ENCODE data around the gene FOXO3. TPM values are rescaled to one million over a fixed set of nuclear protein-coding genes. Genes with fewer than 3 reads are reported as not detected.

The FOXO3 gene
- total and polyA plus RNA-seq, 2 of the 13 experiments (the other 11 are each of a cell fraction or from before 2014, with no cell fraction given), result 16.0 to 22.5 TPM

DNA sequence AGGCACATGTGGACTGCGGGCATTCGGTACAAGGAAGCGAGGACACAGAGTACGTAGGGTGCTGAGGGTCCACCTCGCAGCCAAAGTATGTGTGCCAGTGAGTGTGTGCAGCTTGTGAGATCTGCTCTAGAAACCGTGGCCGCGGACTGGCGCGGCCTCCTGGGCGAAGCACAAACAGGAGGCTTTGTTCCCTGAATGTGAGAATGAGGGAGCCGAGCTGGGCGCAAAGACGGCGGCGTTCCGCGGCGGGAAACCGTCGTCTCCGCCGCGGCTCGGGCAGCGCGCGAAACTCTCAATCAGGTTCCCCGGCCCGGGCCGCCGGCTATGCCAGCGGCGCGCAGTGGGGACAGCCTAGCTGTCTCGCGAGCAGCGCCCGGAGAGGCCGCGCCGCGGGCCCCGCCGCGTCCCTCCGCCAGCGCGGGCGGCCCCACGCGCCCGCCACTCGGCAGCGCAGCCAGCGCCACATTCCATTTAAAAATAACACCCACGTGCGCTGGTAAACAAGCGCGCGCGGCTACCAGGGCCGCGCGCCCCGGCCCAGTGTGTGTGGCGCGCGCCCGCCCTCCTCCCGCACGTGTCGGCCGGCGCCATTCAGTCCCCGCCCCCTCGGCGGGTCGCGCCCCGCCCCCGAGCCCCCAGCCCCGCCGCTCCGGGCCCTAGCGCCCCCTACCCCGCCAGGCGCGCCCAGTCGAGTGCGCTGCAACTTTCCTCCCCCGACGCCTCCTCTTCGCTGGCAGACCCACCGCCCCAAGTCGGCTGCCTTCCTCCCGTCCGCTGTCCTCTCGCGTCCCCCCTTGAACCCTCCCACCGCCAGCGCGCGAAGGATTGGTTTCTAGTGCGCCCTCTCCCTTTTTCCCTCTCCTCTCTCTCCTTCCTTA is 3.0 kb upstream of the FOXO3 start (continued):
- no peak for TF ChIP-seq FOXM1 (CRISPR knock-in tag; IDR thresholded peaks at IDR 0.05)
- 0 out of 2 replicates have a peak, but pooled peaks have one; percentile 16 for TF ChIP-seq SMAD1 (CRISPR knock-in tag; IDR thresholded peaks at IDR 0.05; ENCODE audit: borderline replicate concordance, low read depth)
- TF ChIP-seq ZNF772 (CRISPR knock-in tag; IDR thresholded peaks at IDR 0.05), result 0 out of 2 replicates have a peak, but pooled peaks have one; percentile 30
- TF ChIP-seq PRMT3 (CRISPR knock-in tag; IDR thresholded peaks at IDR 0.05; ENCODE audit: borderline replicate concordance, low read depth), result no peak
- TF ChIP-seq MAFG (CRISPR knock-in tag; IDR thresholded peaks at IDR 0.05), result no peak
- no peak for TF ChIP-seq KDM5A (IDR thresholded peaks at IDR 0.05; ENCODE audit: borderline replicate concordance, low read length)
- TF ChIP-seq JARID2 (CRISPR knock-in tag; IDR thresholded peaks at IDR 0.05; ENCODE audit: insufficient replicate concordance), result no peak
- peak; percentile 44; the same call in 1 of the 2 replicates for TF ChIP-seq HDAC1 (CRISPR knock-in tag; IDR thresholded peaks at IDR 0.05)
- TF ChIP-seq, protein P1, sequence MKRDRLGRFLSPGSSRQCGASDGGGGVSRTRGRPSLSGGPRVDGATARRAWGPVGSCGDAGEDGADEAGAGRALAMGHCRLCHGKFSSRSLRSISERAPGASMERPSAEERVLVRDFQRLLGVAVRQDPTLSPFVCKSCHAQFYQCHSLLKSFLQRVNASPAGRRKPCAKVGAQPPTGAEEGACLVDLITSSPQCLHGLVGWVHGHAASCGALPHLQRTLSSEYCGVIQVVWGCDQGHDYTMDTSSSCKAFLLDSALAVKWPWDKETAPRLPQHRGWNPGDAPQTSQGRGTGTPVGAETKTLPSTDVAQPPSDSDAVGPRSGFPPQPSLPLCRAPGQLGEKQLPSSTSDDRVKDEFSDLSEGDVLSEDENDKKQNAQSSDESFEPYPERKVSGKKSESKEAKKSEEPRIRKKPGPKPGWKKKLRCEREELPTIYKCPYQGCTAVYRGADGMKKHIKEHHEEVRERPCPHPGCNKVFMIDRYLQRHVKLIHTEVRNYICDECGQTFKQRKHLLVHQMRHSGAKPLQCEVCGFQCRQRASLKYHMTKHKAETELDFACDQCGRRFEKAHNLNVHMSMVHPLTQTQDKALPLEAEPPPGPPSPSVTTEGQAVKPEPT (CRISPR knock-in tag; IDR thresholded peaks at IDR 0.05; ENCODE audit: low read depth), result no peak
- TF ChIP-seq, protein P2, sequence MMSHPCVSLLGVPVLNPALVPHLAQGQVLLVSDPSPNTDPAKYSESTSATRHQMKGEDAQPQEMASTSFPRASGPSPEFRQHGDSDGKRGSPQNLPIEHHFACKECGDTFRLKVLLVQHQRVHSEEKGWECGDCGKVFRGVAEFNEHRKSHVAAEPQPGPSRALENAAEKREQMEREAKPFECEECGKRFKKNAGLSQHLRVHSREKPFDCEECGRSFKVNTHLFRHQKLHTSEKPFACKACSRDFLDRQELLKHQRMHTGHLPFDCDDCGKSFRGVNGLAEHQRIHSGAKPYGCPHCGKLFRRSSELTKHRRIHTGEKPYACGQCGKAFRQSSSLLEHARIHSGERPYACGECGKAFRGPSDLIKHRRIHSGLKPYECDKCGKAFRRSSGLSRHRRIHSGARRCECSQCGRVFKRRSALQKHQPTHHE (CRISPR knock-in tag; IDR thresholded peaks at IDR 0.05; ENCODE audit: borderline replicate concordance), result no peak
- TF ChIP-seq, protein P3, sequence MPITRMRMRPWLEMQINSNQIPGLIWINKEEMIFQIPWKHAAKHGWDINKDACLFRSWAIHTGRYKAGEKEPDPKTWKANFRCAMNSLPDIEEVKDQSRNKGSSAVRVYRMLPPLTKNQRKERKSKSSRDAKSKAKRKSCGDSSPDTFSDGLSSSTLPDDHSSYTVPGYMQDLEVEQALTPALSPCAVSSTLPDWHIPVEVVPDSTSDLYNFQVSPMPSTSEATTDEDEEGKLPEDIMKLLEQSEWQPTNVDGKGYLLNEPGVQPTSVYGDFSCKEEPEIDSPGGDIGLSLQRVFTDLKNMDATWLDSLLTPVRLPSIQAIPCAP (CRISPR knock-in tag; IDR thresholded peaks at IDR 0.05; ENCODE audit: low read depth), result no peak
- no peak for TF ChIP-seq ZFAT (CRISPR knock-in tag; conservative IDR thresholded peaks at IDR 0.05)
- TF ChIP-seq, protein P4, sequence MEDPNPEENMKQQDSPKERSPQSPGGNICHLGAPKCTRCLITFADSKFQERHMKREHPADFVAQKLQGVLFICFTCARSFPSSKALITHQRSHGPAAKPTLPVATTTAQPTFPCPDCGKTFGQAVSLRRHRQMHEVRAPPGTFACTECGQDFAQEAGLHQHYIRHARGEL (CRISPR knock-in tag; IDR thresholded peaks at IDR 0.05), result no peak
- no peak for TF ChIP-seq ZFP82 (CRISPR knock-in tag; IDR thresholded peaks at IDR 0.05; ENCODE audit: borderline replicate concordance)
- no peak for TF ChIP-seq FOXP1 (IDR thresholded peaks at IDR 0.05)
- no peak for TF ChIP-seq FOXP1 (CRISPR knock-in tag; IDR thresholded peaks at IDR 0.05)
- TF ChIP-seq ZNF253 (CRISPR knock-in tag; IDR thresholded peaks at IDR 0.05; ENCODE audit: borderline replicate concordance), result no peak
- no peak for TF ChIP-seq EHMT2 (IDR thresholded peaks at IDR 0.05; ENCODE audit: borderline replicate concordance, low read depth, low read length)
- peak; percentile 7; the same call in 1 of the 2 replicates for TF ChIP-seq IRF2 (CRISPR knock-in tag; IDR thresholded peaks at IDR 0.05)
- no peak; the same call in 1 of the 2 replicates for TF ChIP-seq DMAP1 (CRISPR knock-in tag; IDR thresholded peaks at IDR 0.05)
- TF ChIP-seq KAT8 (CRISPR knock-in tag; IDR thresholded peaks at IDR 0.05), result no peak
- TF ChIP-seq, protein P5, sequence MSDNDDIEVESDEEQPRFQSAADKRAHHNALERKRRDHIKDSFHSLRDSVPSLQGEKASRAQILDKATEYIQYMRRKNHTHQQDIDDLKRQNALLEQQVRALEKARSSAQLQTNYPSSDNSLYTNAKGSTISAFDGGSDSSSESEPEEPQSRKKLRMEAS (IDR thresholded peaks at IDR 0.05), result peak; percentile 74
- TF ChIP-seq, protein P6, sequence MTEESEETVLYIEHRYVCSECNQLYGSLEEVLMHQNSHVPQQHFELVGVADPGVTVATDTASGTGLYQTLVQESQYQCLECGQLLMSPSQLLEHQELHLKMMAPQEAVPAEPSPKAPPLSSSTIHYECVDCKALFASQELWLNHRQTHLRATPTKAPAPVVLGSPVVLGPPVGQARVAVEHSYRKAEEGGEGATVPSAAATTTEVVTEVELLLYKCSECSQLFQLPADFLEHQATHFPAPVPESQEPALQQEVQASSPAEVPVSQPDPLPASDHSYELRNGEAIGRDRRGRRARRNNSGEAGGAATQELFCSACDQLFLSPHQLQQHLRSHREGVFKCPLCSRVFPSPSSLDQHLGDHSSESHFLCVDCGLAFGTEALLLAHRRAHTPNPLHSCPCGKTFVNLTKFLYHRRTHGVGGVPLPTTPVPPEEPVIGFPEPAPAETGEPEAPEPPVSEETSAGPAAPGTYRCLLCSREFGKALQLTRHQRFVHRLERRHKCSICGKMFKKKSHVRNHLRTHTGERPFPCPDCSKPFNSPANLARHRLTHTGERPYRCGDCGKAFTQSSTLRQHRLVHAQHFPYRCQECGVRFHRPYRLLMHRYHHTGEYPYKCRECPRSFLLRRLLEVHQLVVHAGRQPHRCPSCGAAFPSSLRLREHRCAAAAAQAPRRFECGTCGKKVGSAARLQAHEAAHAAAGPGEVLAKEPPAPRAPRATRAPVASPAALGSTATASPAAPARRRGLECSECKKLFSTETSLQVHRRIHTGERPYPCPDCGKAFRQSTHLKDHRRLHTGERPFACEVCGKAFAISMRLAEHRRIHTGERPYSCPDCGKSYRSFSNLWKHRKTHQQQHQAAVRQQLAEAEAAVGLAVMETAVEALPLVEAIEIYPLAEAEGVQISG (CRISPR knock-in tag; IDR thresholded peaks at IDR 0.05), result 0 out of 2 replicates have a peak, but pooled peaks have one; percentile 39
